Esophagus muscularis mucosa (tissue), 3 donors: Measurements from ENCODE around the gene FGFRL1.

ENCODE experiments used
- POLR2A ChIP-seq: fragments of 450-650 bp; IDR thresholded peaks from one replicate; pipeline ENCODE4 v1.6.1; 2017; ENCODE audit warnings: antibody characterized with exemption, moderate library complexity, mild to moderate bottlenecking, low read depth
- TF ChIP-seq, protein P1 (sequence below), 3 experiments: fragments of 200-600 bp in 2 of 3; fragments of 450-650 bp in 1 of 3; sonication (generic) in 2 of 3; IDR thresholded peaks; one replicate each; pipeline ENCODE4 v1.5.1; 2017 to 2019; ENCODE audit warnings: antibody characterized with exemption in 3 of 3, mild to moderate bottlenecking in 2 of 3, moderate library complexity in 1 of 3

DNA sequence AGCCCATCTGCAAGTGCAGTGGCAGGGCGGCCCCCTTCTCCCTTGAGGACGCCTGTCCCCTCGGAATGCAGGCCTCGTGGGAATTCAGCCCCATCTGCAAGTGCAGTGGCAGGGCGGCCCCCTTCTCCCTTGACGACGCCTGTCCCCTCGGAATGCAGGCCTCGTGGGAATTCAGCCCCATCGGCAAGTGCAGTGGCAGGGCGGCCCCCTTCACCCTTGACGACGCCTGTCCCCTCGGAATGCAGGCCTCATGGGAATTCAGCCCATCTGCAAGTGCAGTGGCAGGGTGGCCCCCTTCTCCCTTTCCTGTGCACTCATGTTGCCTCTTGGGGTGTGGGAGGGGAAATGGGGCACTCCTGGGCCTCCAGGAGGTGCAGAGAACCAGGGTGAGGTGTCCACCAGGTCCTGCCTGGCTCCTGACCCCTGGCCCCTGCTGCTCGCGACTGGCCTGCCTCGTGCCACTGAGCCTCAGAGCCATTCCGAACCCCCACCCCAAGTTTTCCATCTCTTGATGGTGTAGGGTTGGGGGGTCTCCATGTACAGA is 11.5 kb upstream of the FGFRL1 start:
- TF ChIP-seq, protein P1, sequence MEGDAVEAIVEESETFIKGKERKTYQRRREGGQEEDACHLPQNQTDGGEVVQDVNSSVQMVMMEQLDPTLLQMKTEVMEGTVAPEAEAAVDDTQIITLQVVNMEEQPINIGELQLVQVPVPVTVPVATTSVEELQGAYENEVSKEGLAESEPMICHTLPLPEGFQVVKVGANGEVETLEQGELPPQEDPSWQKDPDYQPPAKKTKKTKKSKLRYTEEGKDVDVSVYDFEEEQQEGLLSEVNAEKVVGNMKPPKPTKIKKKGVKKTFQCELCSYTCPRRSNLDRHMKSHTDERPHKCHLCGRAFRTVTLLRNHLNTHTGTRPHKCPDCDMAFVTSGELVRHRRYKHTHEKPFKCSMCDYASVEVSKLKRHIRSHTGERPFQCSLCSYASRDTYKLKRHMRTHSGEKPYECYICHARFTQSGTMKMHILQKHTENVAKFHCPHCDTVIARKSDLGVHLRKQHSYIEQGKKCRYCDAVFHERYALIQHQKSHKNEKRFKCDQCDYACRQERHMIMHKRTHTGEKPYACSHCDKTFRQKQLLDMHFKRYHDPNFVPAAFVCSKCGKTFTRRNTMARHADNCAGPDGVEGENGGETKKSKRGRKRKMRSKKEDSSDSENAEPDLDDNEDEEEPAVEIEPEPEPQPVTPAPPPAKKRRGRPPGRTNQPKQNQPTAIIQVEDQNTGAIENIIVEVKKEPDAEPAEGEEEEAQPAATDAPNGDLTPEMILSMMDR (IDR thresholded peaks at IDR 0.05): no peak
- no peak for TF ChIP-seq POLR2A
